Testis (tissue), 2 donors: ENCODE measurements around the gene FBP1.

Source experiments
- POLR2A ChIP-seq: fragments of 450-650 bp; IDR thresholded peaks from one replicate; pipeline ENCODE4 v1.6.1; 2017; ENCODE audit warnings: antibody characterized with exemption, mild to moderate bottlenecking, moderate library complexity
- TF ChIP-seq, protein P1 (sequence below), 3 experiments: fragments of 450-650 bp in 2 of 3; fragments of 200-600 bp in 1 of 3; sonication (generic) in 1 of 3; IDR thresholded peaks; one replicate each; pipeline ENCODE4 v1.5.1; 2016 to 2019; ENCODE audit warnings: antibody characterized with exemption in 3 of 3, mild to moderate bottlenecking in 2 of 3, moderate library complexity in 1 of 3

DNA sequence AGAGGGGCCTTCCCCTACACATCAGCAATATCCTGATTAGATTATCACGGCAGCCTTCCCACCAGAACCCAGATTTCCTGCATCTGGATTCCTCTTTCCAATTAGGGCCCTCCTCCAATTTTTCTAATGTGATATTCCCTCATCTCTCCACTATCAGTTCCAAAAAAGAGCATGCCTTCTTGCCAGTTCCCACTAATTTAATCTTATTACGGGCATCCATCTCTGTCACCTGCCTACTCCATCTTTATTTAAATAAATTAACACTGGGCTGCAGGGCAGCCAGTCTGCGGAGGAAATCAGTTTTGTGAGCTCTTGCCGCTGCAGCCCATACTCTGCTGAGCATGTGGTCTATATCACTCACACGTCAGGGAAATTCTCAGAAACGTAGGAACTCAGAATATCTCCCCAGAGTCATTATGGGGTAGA is 29.1 kb downstream of the FBP1 start:
- TF ChIP-seq, protein P1, sequence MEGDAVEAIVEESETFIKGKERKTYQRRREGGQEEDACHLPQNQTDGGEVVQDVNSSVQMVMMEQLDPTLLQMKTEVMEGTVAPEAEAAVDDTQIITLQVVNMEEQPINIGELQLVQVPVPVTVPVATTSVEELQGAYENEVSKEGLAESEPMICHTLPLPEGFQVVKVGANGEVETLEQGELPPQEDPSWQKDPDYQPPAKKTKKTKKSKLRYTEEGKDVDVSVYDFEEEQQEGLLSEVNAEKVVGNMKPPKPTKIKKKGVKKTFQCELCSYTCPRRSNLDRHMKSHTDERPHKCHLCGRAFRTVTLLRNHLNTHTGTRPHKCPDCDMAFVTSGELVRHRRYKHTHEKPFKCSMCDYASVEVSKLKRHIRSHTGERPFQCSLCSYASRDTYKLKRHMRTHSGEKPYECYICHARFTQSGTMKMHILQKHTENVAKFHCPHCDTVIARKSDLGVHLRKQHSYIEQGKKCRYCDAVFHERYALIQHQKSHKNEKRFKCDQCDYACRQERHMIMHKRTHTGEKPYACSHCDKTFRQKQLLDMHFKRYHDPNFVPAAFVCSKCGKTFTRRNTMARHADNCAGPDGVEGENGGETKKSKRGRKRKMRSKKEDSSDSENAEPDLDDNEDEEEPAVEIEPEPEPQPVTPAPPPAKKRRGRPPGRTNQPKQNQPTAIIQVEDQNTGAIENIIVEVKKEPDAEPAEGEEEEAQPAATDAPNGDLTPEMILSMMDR (IDR thresholded peaks at IDR 0.05), result no peak
- no peak for TF ChIP-seq POLR2A
